Suppressor macrophage treated with lipopolysaccharide for 4 hours (primary cell): Measurements from ENCODE around the gene DTYMK.

Experiments
- DNase-seq: peaks from one replicate; pipeline ENCODE4 v3.0.0-alpha.2; 2020

Gene DTYMK

DNA sequence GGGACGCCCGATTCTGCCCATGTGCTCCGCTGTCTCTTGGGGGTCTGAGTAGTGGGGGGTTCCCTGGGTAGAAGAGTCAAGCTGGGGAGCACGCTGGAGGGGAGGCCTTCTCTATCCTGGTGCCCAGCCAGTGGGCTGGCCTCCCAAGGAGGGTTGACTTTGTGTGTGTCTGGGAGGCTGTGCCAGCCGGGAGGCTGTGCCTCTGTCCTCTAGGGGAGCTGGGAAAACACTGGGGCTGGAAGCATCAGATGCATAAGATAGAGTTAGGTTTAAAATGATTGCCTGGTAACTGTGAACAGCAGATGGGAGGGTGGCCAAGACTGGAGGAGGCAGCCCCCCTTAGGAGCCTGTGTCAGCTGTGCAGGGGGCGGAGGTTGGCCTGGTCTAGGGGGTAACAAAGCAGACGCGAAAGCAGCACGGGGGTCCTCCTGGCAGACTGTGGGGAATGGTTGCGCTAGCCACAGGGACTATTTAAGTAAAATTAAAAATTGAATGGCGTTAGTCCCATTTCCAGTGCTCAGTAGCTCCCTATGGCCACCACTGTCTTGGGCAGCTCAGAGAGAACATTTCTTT lies 16.5 kb upstream of the DTYMK start:
- DNase-seq, result no peak

DNA sequence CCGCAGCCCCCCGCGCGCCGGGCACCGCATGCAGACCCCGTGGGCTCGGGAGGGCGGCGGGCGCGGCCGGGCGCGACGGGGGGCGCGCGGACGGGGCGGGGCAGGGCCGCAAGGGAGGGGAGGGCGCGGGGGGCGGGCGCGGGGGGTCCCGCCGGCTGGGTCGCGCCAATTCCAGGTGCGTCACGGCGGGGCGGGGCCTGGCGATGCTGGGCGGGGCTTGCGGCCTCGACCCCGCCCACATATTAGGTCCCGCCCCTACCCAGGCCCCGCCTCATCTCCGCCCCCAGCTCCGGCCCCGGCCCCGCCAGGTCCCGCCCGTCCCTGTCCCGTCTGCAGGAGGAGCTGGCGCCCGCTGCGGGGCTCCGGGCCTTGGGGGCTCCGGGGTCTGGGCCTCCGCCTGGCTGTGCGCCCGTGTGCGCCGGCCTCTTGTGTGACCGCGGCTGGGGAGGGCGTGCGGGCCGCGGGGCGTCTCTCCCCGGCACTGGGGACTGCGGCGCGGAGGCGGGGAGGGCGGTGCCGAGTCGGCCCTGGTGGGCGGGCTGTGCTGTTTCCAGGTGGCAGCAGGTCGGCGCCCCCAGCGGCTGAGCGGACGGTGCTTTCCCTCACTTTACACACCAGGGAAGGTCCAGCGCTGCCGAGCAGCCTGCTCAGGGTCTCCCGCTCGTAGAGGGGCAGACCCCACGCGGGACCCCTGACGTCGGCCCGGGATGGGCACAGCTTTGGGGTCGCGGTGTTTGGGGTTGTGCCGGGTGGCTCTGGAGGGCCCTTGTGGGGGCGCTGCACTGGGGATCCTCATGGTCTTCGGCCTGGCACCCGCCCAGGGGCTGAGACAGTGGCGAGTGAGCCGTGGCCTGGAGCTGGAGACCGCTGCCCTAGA lies 15.8 kb upstream of the DTYMK start:
- peak; percentile 90 for DNase-seq

DNA sequence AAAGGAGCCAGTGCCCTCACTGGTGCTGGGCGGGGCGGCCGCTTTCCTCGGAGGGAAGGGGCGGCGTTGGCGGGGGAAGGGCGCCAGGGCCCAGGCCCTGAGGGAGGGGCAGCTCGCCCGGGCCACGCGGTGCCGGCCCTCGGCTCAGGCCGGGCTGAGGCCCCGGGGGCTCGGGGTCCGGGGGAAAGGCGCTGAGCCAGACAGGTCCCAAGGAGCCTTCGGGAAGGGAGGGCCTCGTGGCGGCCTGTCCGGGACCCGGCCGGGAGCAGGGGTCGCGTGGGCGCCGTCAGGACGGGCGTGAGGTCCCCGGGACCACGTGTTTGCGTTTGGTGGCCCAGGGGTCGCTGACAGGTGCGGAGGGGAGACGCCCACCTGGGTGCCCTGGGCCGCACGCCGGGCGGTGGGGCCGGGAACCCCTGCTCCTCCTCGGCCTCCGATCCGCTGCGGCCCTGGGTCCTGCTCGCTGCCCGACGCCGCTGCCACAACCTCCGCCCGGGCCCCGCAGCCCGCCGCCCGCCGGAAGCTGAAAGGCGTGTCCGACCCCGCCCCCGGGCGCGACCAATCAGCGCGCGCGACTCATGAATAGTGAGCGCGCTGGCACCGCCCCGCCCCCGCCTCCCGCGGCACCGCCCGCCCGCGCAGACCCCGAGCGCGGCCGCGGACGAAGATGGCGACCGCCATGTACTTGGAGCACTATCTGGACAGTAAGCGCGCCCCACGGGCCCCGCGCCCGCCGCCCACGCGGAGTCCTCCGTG lies 15.0 kb upstream of the DTYMK start, which contains the start of gene ING5:
Gene ING5, plus strand, starts transcription at position 641 of the 756 bp plus-strand sequence. Its CDS starts 27 bp downstream, at position 668.
- peak; percentile 97 for DNase-seq

DNA sequence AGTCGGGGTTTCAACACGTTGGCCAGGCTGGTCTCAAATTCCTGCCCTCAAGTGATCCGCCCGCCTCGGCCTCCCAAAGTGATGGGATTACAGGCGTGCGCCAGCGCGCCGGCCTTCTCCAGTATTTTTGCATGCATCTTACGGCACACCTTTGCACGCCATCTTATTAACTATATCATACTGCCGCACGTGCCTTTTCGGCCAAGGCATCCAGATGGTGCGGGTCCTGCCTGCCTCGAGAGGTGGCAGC lies 14.5 kb upstream of the DTYMK start:
- no peak for DNase-seq

DNA sequence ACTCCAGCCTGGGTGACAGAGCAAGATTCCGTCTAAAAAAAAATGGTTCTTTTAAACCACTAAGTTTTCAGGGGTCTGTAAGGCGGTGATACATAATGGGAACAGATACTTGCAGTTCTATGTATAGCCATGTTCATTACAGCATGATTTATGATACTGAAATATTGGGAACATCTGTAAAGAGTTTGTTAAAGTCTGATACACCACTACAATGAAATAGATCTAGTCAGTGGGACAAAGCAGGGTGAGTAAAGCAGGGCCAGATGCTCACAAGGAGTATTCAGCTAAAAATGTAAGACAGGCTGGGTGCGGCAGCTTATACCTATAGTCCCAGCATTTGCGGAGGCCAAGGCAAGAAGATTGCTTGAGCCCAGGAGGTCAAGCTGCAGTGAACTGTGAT lies 9.0 kb upstream of the DTYMK start:
- no peak for DNase-seq

DNA sequence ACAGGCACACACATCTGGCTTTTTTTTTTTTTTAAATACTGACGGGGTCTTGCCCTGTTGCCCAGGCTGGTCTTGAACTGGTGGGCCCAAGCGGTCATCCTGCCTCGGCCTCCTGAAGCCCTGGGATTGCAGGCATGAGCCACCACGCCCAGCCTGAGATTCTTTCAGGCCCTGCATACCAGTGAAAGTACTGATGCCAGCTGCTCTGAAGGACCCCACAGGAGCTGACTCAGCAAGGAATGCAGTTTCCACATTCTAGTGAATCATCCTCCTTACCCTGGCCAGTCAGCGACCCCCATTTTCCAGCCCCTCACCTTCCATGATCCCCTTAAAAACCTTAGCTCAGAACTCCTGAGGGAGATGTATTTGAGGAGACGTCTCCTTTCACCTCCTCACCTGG lies 5.8 kb upstream of the DTYMK start:
- DNase-seq, result no peak

DNA sequence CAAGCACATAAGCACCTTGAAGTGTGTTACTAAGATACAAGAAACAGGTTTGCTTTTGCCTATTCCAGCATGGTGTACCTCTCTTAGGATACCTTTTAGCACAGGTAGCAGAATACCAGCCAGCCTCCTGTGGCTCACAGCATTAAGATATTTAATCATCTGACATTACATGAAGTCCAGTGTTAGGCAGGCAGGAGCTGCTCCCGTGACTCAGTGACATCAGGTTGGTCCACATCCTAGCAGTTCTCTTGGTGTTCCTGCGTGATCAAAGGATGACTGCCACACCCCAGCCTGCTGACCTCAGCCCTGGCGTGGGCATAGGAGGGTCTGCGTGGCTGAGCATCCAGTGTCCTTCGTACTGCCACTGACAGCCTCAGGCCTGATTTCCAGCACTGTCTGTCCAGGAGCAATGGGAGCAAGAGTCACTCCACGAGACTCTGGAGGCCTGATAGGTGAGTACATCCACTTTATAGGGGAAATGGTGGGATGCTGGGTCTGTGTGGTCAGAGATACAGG lies 3.6 kb upstream of the DTYMK start:
- DNase-seq, result no peak

DNA sequence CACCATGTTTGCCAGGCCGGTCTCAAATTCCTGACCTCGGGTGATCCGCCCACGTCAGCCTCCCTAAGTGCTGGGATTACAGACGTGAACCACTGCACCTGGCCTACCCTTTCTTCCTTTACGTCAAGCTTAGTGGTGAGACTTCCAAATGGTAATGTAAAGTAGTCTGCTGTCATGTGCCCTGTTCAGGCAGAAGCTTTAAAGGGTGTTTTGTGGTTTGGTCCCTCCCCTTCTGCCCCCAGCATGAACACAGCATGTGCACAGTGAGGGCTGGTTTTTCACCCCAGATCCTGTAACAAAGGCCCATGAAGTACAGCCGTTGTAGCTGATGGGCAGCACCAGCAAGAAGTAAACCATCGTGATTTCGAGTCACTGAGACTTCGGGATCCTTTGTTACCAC lies 2.7 kb upstream of the DTYMK start:
- no peak for DNase-seq

DNA sequence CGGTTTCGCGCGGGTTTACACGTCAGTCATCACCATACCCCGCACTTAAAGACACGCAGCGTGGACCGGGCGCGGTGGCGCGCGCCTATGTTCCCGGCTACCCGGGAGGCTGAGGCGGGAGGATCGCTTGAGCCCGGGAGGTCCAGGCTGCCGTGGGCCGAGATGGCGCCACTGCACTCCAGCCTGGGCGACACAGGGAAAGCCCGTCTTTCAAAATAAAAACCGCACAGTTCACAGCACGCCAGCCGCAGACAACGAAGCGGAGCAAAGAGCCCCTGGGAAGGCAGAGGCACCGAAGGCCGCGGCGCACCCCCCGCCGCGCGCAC lies 328 bp downstream of the DTYMK start:
- no peak for DNase-seq

DNA sequence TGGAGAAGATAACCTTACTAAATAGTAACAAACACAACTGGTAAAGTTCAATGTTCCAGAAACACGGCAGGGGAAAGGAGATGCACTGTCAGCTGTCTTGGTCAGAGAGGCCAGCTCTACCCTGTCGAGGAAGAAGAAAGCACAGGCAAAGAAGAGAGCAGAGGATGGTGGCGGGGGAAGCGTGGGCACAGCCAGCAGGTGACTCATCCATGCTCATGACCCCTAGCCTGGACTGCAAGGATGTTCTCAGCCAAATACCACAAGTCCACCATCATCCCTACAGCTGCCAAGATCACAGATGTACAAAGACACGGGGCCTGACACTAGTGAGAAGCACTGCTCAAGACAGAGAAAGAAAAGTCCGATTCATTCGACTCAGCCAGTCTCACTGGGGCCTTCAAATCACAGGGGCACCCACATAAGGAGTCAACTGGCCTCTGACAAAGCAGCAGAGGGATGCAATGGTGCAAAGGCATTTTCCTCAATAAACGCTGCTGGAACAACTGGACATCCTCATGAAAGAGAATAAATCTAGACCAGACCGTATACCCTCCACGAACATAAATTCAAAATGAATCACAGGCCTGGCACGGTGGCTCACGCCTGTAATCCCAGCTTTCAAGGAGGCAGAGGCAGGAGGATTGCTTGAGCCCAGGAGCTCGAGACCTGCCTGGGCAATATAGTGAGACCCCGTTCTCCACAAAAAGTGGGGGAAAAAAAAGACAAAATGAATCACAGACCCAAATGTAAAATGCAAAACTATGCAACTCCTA lies 5.6 kb downstream of the DTYMK start:
- DNase-seq, result peak; percentile 13

DNA sequence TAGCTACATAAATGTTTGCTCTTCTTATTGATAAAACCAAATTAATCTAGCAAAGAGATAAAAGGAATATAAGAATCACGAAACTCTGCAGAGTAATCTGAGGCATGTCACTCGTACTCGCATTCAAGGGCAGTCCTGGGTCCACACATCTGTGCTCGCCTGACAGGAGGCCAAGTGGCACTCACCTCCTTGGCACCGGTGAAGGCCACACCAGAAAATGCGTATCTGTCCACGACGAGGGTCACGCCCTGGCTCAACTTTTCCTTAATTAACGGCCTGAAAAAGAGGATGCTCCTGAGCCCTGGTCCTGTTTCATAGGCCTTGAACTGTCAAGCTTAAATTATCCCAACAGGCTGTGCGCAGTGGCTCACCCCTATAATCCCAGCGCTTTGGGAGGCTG lies 6.6 kb downstream of the DTYMK start:
- no peak for DNase-seq

DNA sequence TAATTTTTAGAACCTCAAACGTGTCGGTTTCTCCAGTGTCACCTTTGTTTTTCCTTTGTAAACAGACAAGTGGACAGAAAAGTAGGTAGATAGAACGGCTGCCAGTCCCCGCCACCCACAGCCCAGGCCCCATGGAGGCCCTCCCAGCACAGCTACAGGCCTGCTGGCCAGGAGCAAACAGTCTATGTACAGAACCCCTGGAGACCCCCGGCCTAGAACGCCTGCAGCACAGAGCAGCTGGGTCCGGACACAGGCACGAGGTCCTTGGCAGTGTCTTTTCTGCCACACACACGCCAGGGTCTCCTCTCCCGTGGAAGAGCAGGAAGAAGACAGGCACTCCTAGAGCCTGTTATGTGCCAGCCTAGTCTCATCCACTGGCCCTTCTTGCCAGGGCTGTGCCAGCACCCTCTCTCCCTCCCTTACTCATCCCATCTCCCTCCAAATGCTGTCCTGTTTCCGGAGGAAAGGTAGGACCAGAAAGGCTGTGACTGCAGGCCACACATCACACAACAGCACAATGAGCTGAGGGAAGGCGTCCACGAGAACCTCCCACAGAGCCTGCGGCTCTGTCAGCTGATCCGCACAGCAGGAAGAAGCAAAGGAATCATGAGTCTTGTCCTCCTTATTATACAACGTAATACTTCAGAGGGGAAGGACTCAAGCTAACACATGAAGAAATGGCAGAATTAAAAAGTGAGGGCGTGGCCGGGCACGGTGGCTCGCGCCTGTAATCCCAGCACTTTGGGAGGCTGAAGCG lies 7.7 kb downstream of the DTYMK start:
- no peak for DNase-seq

DNA sequence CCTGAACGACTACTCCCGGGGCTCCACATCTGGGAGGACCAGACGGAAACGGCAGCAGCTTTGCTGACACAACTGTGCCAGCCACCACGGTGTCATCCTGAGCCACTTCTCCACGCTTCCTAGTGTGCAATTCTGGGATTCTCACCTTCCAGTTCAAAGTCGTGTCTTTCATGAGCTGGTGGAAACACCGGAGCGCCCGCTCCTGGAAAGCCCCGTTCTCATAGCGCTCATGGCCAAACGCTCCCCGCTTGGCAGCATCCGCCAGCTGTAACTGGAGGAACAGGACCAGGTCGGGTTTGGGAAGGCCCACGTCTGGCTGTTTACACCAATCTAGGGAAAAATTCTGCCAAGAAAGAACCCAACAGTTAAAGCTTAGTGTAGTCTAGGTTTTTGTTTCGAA lies 8.3 kb downstream of the DTYMK start:
- DNase-seq, result no peak

DNA sequence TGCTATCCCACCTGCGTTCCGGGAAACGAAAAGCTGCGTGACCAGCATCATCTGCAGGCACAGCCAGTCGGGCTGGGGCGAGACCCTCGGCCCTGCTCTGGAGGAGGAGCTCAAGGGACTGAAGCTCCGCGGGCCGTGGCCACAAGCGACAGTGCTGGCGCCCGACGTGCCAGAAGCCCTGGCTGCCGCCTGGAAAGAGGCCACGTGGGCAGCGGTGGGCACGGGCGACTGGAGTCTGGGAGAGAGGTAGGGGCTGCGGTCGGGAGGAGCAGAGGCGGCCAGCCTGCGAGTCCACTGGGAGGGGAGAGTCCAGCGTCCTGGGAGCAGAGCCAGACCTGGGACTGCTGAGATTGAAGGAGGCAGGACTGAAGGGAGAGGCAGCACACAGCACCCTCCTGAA lies 9.2 kb downstream of the DTYMK start:
- DNase-seq, result no peak

DNA sequence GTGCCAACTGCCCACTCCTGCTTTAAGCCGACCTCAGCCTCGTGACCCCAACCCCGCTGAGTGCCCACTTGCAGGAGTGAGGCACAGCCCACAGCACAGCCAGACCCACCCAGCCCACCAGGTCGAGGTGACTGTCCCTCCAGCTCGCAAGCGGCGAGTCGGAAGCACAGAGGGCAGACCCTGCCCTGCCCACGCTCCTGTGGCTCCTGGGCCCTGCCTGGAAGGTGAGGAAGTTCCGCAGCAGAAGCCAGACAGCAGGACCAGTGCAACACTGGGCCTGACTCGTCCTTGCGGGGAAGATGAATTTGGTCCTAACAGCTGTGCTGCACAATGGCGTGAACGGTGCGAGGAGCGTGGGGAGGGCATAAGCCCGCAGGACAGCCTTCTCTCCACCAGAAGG lies 9.9 kb downstream of the DTYMK start:
- no peak for DNase-seq

DNA sequence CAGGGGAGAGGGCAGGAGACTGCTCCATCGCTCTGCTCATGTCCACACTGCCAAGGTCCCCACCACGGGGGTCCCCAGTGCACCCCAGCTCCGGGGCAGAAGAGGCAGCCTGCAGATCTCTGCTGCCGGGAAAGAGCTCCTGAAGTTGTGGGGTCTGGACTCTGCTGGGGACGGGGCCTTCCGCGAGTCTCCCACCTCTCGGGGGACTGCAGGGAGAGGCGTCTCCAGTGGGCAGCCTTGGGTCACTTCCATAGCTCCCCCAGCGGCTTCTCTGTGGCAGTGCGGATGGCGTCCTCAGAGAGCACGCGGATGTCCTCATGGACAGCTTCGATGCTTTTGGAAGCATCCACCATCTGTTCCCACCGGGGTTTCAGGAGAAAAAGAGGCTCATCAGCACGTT lies 10.7 kb downstream of the DTYMK start:
- DNase-seq, result no peak

DNA sequence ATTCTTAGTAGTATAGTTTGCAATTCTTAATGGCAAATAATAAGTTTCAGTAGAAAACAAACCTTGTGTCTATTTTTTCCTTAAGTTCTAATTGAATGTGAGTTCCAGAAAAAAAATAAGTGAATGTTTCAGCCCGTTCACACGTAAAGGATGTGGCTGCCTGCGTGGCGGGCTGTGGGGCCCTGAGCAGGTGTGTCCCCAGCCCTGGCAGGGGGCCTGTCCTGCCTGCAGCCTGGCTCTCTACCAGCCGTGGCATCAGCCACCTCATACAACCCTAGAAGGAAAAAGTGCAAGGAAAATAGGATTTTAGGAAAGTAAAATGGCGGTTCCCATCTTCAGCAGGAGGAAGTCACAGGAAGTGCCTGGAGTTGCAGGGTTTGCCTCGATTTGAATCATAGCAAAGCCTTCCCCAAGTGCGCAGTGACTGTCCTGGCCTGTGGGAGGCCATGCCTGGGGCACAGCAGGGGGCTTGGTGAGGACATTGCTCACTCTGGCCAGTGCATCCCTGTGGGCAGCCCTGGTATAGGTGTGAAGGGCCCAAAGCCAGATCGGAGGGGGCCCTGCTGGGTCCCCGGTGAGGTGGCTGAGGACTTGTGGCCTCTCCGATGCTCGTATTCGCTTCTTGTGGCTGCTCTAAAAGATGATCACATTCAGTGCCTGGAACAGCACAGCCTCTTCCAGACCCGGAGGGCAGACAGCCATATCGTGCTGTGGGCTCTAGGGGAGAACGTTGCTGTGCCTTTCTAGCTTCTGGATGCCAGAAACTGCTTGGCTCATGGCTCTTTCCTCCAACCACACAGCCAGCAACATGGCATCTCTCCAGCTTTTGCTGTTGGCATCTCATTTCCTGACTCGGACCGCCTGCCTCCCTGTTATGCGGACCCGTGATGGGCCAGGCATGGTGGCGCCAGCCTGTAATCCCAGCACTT lies 12.6 kb downstream of the DTYMK start:
- DNase-seq, result no peak

DNA sequence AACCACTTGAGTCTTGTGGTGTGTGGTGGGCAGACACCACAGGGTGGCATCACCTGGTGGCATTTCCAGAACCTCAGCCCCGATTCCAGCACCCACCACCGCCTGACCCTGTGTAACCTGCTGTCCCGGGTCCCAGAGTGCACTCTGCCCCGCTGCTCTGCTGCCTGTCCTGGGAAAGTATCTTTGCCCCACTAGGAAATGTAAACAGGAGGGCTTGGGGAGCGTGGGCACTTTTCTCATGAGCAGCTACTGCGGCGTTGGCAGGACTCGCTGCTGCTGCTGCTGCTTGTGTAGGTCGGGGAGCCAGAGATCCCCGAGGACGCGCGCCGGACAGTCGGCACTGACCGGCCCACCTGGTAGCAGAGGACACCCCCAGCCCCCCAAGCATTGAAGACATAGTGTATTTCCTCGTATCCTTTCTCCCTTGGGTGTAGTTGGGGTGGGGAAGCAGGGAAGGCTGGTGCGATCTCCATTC lies 13.4 kb downstream of the DTYMK start:
- DNase-seq, result no peak

DNA sequence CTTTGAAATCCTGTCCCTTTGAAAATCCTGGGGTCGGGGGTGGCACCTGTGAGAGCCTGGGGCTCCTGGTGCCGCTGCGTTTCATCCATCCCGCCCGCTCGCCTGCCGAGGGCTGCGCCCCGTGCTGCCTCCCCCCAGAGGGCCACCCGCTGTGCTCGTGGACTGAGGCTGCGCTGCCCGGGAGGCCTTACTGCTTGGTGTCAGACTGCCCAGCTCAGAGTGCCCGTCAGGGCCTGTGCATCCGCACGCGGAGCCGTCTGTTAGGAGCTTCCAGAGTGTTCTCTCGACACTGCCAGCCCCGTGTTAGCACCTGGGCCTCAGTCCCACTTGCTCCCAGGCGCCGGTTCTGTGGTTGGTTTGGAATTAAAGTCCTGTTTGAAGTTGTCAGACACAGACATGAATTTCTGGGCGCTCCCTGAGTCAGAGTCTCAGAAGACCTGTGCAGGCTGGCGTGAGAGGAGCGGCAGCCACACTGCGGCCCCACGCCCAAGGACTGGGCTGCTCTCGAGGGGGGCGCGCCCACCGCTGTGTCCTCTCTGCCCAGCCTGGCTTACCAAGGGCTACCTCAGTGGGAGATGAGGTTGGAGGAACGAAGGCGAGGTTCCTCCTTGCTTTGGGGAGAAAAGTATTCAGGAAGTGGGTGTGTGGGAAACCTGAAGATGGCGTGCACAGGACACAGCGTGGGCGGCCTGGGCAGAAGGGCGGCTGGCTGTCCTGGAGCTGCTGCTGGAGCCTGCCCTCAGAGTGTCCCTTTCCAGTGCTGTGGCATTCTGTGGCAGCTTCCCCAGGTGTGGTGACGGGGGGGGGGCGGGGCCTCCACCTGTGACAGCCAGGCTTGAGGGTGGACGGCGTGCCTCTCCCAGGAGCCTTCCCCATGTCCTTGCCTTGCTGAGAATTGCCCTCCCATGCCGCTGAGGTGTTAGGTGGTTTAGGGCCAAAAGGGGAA lies 14.1 kb downstream of the DTYMK start:
- DNase-seq, result no peak
